ENCODE results near the gene ZNF70.

Gene ZNF70

GRCh38 chr22:23692598-23693291, 58.2 kb downstream of the ZNF70 start:
- no peak for DNase-seq (ENCODE audit: low read depth)

GRCh38 chr22:23691748-23692423, 59.0 kb downstream of the ZNF70 start:
- DNase-seq (ENCODE audit: low read depth): no peak

- no peak for DNase-seq (ENCODE audit: low read depth)
These were observed 60.2 kb downstream of the ZNF70 start, which contains the start of gene RGL4 for GRCh38 chr22:23690713-23691112. Gene RGL4, plus strand, starts transcription at chr22:23691013. Its CDS starts 1,018 bp downstream, at chr22:23692031.

GRCh38 chr22:23689414-23689813, 61.5 kb downstream of the ZNF70 start:
- no peak for DNase-seq (ENCODE audit: low read depth)

Measured in stimulated activated CD8-positive, alpha-beta memory T cell treated with anti-CD3 and anti-CD28 coated beads, Interleukin-7, amount 100 ng/mL, for 24 hours (primary cell).